A673 (cell line): ENCODE data around the gene APOA5. TPM values are rescaled to one million over a fixed set of nuclear protein-coding genes. Genes with fewer than 3 reads are reported as not detected.

ENCODE experiments used
- BruUV-seq: library from RNA; stranded (reverse); fragments of 400-500 nt; replicated peaks from 2 replicates; lab custom pipeline; 2021; lab: Mats Ljungman, UMichigan
- CTCF ChIA-PET: fragments of 300-600 bp; sonication (Branson Sonifier 250); formaldehyde crosslinking; loops from one replicate; lab custom pipeline; 2022; ENCODE audit warnings: antibody characterized with exemption; lab: Charles Lee
- POLR2A ChIA-PET: fragments of 300-600 bp; sonication (Branson Sonifier 250); formaldehyde crosslinking; loops from one replicate; lab custom pipeline; 2022; ENCODE audit warnings: antibody characterized with exemption; ENCODE audit not compliant: low non-redundant PET; lab: Charles Lee
- DNase-seq: peaks from one replicate; pipeline ENCODE4 v3.0.0-alpha.2; 2015; ENCODE audit warnings: low spot score
- H3K27ac ChIP-seq: fragments of 200-600 bp; sonication (generic); 2 replicates; pipeline ENCODE4 v1.5.1; 2016; ENCODE audit warnings: mixed run types, low read depth, mild to moderate bottlenecking, mixed read lengths, antibody characterized with exemption, low read length; ENCODE audit not compliant: poor library complexity, severe bottlenecking
- H3K27me3 ChIP-seq: fragments of 200-600 bp; sonication (generic); replicated peaks from 2 replicates; pipeline ENCODE4 v1.6.1; 2017; ENCODE audit warnings: mixed run types, low read depth, mild to moderate bottlenecking, mixed read lengths, antibody characterized with exemption, low read length; ENCODE audit not compliant: insufficient read depth, poor library complexity
- H3K36me3 ChIP-seq: fragments of 200-600 bp; sonication (generic); 2 replicates; pipeline ENCODE4 v1.6.1; 2016; ENCODE audit warnings: mixed run types, mild to moderate bottlenecking, mixed read lengths, antibody characterized with exemption, low read length; ENCODE audit not compliant: insufficient read depth, poor library complexity, severe bottlenecking
- H3K4me1 ChIP-seq: fragments of 200-600 bp; sonication (generic); 2 replicates; pipeline ENCODE4 v1.6.1; 2017; ENCODE audit warnings: mixed run types, mild to moderate bottlenecking, mixed read lengths, antibody characterized with exemption, low read length; ENCODE audit not compliant: insufficient read depth, poor library complexity, severe bottlenecking
- H3K4me3 ChIP-seq: fragments of 200-600 bp; sonication (generic); 2 replicates; pipeline ENCODE4 v1.5.1; 2016; ENCODE audit warnings: low read depth, mixed run types, mild to moderate bottlenecking, mixed read lengths, low read length; ENCODE audit not compliant: poor library complexity, severe bottlenecking
- H3K9me3 ChIP-seq: fragments of 200-600 bp; sonication (generic); 2 replicates; pipeline ENCODE4 v1.6.1; 2016; ENCODE audit warnings: mixed run types, low read depth, mild to moderate bottlenecking, mixed read lengths, antibody characterized with exemption, low read length; ENCODE audit not compliant: poor library complexity, severe bottlenecking
- CTCF ChIP-seq: fragments of 300-800, 200-600 bp; sonication (generic); conservative IDR thresholded peaks from 2 replicates; pipeline ENCODE4 v1.5.1; 2017; ENCODE audit warnings: low read depth, mild to moderate bottlenecking, antibody characterized with exemption, low read length, moderate library complexity, mixed read lengths
- EZH2 ChIP-seq: fragments of 200-600 bp; sonication (generic); IDR thresholded peaks from 2 replicates; pipeline ENCODE4 v1.6.1; 2017; ENCODE audit warnings: borderline replicate concordance, low read depth, mild to moderate bottlenecking, mixed read lengths, antibody characterized with exemption, low read length; ENCODE audit not compliant: poor library complexity, severe bottlenecking
- intact Hi-C: fragments of 100-400 bp; cut with micrococcal nuclease; formaldehyde crosslinking; loops from one replicate; pipeline ENCODE4 v1.10.0; 2022; ENCODE audit not compliant: unreplicated experiment
- total RNA-seq: library from RNA; stranded (reverse); gene quantifications from 2 replicates; pipeline ENCODE4 v1.2.3, GENCODE V29; 2021

The APOA5 gene
- total RNA-seq, 1 experiment from 2014 or later = not detected

GRCh38 chr11:116822575-116822974, 30.9 kb upstream of the APOA5 start:
- CTCF ChIA-PET = no interaction called here
- Histone ChIP-seq H3K4me1 (no peaks in the 10 kb centered on the region), H3K36me3 (no peaks in the 10 kb centered on the region), H3K9me3 (no peaks in the 10 kb centered on the region), H3K4me3 (no peak overlapping the region), H3K27ac (no peak overlapping the region), H3K27me3 (no peaks in the 10 kb centered on the region)
- POLR2A ChIA-PET = no interaction called here
- DNase-seq = no peak
- intact Hi-C loops = no loop called here
- no peak for TF ChIP-seq EZH2
- TF ChIP-seq CTCF = no peak
- BruUV-seq = no TSS peak

GRCh38 chr11:116821050-116821918, 29.6 kb upstream of the APOA5 start:
- no peak for DNase-seq
- TF ChIP-seq CTCF (no peak), EZH2 (no peak)
- Histone ChIP-seq H3K9me3 (no peaks in the 10 kb centered on the region), H3K27ac (no peak overlapping the region), H3K4me1 (no peaks in the 10 kb centered on the region), H3K27me3 (no peaks in the 10 kb centered on the region), H3K36me3 (no peaks in the 10 kb centered on the region), H3K4me3 (no peak overlapping the region)
- no TSS peak for BruUV-seq
- POLR2A ChIA-PET = interaction anchor here (0.6 kb wide), 2 partner anchors 30 to 197 kb away, joined by 3 read pairs; no protein-coding TSS in a partner anchor
- CTCF ChIA-PET = interaction anchor here (0.8 kb wide), 1 partner anchor 14 kb away, joined by 3 read pairs; no protein-coding TSS in a partner anchor
- intact Hi-C loops = no loop called here

- intact Hi-C loops = no loop called here
- POLR2A ChIA-PET = no interaction called here
Observed at GRCh38 chr11:116819049-116819448, 27.4 kb upstream of the APOA5 start.

More at GRCh38 chr11:116819049-116819448, 27.4 kb upstream of the APOA5 start:
- no peaks in the 10 kb centered on the region for H3K4me1 ChIP-seq
- no peak for DNase-seq
- CTCF ChIA-PET = no interaction called here
- BruUV-seq = no TSS peak
- no peak overlapping the region for H3K27ac ChIP-seq
- TF ChIP-seq CTCF (no peak), EZH2 (no peak)
- H3K36me3 ChIP-seq = no peaks in the 10 kb centered on the region
- H3K4me3 ChIP-seq = no peak overlapping the region
- no peaks in the 10 kb centered on the region for H3K9me3 ChIP-seq
- no peaks in the 10 kb centered on the region for H3K27me3 ChIP-seq
